SU-DHL-6 (cell line): ENCODE data around the gene AMDHD2.
"Not testable (repeated sequence)": the region's sequence is repeated elsewhere in the genome, so short reads cannot be mapped to it uniquely, and the experiment has no call there.

Experiments used
- EZH2phosphoT487 ChIP-seq: fragments of 200-600 bp; sonication (generic), shearing (Covaris generic); conservative IDR thresholded peaks from 2 replicates; pipeline ENCODE4 v1.6.1; 2018; ENCODE audit warnings: mild to moderate bottlenecking, antibody characterized with exemption, low read length, moderate library complexity, mixed read lengths
- TF ChIP-seq, protein P1 (sequence below): fragments of 200-600 bp; sonication (generic); IDR thresholded peaks from one replicate; pipeline ENCODE4 v1.5.1; 2017; ENCODE audit warnings: antibody characterized with exemption, mild to moderate bottlenecking, low read length, moderate library complexity; ENCODE audit not compliant: insufficient read depth, poor library complexity, severe bottlenecking

DNA sequence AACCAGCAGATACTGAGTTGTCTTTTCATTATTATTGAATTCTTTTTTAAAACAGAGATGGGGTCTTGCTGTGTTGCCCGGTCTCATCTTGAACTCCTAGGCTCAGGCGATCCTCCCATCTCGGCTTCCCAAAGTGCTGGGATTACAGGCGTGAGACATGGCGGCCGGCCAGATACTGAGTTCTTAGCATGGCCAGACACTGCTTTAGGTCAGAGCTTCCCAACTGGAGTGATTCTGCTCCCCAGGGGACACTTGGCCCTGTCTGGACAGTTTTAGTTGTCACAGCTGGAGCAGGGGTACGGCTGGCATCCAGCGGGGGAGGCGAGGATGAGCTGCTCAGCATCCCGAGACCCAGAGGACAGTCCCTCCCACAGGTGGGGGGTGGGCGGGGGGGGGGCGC is 58.7 kb downstream of the AMDHD2 start:
- TF ChIP-seq, protein P1, sequence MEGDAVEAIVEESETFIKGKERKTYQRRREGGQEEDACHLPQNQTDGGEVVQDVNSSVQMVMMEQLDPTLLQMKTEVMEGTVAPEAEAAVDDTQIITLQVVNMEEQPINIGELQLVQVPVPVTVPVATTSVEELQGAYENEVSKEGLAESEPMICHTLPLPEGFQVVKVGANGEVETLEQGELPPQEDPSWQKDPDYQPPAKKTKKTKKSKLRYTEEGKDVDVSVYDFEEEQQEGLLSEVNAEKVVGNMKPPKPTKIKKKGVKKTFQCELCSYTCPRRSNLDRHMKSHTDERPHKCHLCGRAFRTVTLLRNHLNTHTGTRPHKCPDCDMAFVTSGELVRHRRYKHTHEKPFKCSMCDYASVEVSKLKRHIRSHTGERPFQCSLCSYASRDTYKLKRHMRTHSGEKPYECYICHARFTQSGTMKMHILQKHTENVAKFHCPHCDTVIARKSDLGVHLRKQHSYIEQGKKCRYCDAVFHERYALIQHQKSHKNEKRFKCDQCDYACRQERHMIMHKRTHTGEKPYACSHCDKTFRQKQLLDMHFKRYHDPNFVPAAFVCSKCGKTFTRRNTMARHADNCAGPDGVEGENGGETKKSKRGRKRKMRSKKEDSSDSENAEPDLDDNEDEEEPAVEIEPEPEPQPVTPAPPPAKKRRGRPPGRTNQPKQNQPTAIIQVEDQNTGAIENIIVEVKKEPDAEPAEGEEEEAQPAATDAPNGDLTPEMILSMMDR, result not testable (repeated sequence)
- not testable (repeated sequence) for TF ChIP-seq EZH2phosphoT487
